Right atrium auricular region (tissue), 2 donors: ENCODE data around the gene C19orf38. TPM values are rescaled to one million over a fixed set of nuclear protein-coding genes. Genes with fewer than 3 reads are reported as not detected.
A peak's percentile ranks its signal among the peaks of the same experiment; 100 is the strongest.

Source experiments
- DNase-seq: peaks from one replicate; pipeline ENCODE4 v3.0.0-alpha.2; 2019; ENCODE audit warnings: low spot score
- H3K27ac ChIP-seq, 2 donors: fragments of 200-600 bp; sonication (generic); 1 replicate in 1 of 2; 2 replicates in 1 of 2; pipeline ENCODE4 v1.5.1; 2016 to 2019
- H3K27me3 ChIP-seq, 2 donors: fragments of 200-600 bp; sonication (generic); one replicate each; pipeline versions ENCODE4 v1.5.1 to v1.6.0; 2017 to 2019
- H3K36me3 ChIP-seq: fragments of 200-600 bp; sonication (generic); one replicate; pipeline ENCODE4 v1.5.1; 2016
- H3K4me1 ChIP-seq, 2 donors: fragments of 200-600 bp; sonication (generic); one replicate each; pipeline versions ENCODE4 v1.5.1 to v1.6.0; 2017 to 2019
- H3K4me3 ChIP-seq, 2 donors: fragments of 200-600 bp; sonication (generic); 1 replicate in 1 of 2; 2 replicates in 1 of 2; pipeline ENCODE4 v1.5.1; 2017 to 2019; ENCODE audit warnings: mild to moderate bottlenecking in 1 of 2, moderate library complexity in 1 of 2
- H3K9me3 ChIP-seq, 2 donors: fragments of 200-600 bp; sonication (generic); one replicate each; pipeline ENCODE4 v1.5.1; 2019
- CTCF ChIP-seq, 2 donors: fragments of 200-600 bp; sonication (generic); IDR thresholded peaks; one replicate each; pipeline ENCODE4 v1.5.1; 2019; ENCODE audit warnings: antibody characterized with exemption in 2 of 2
- microRNA-seq, 2 donors: library from miRNA; unstranded; fragments of <30 nt; microRNA quantifications; one replicate each; pipeline ENCODE4, GENCODE V29; 2016 to 2017; ENCODE audit warnings: borderline number of aligned reads in 2 of 2, borderline replicate concordance in 1 of 2
- total RNA-seq, 2 donors: library from RNA; depleted of rRNA; stranded (reverse); fragments of >200 nt; gene quantifications; one replicate each; pipeline ENCODE4 v1.1.0, GENCODE V29; 2016

Gene C19orf38
- total RNA-seq, 2 donors from 2014 or later, result 1.5 TPM; not detected in 1

- peaks cover 49% of the 10 kb centered on the region for H3K36me3 ChIP-seq
- no peaks in the 10 kb centered on the region for H3K27me3 ChIP-seq
- H3K4me1 ChIP-seq, result peaks cover 0 to 7% of the 10 kb centered on the region in 2 donors
- no peak overlapping the region for H3K4me3 ChIP-seq
- TF ChIP-seq CTCF (IDR thresholded peaks at IDR 0.05), result no peak
- H3K9me3 ChIP-seq, result no peaks in the 10 kb centered on the region
- H3K27ac ChIP-seq, result peak overlapping the region; percentile 27 to 43
- no peak for DNase-seq
These were observed 70.1 kb downstream of the C19orf38 start for GRCh38 chr19:10918359-10918758.

Small RNAs within 50 kb of the gene (microRNA-seq; reads per million reads assigned to microRNA genes)
- gene MIR199A1 (0.71 reads per million in 2 donors), gene MIR6793 (0 to 2.1 reads per million in 2 donors)

Other genes with a start within 250 kb of the C19orf38 start
- 10 to 100 TPM; 91.3 to 96.2 TPM for gene SLC44A2, start 222.9 kb upstream of the C19orf38 start, total RNA-seq
- 10 to 100 TPM; 59.2 to 75.1 TPM for gene ILF3, start 194.1 kb upstream of the C19orf38 start, total RNA-seq
- gene QTRT1, start 147.0 kb upstream of the C19orf38 start, total RNA-seq, result 10 to 100 TPM; 15.2 to 15.8 TPM
- 100 to 1,000 TPM; 111 to 144 TPM for gene DNM2, start 130.3 kb upstream of the C19orf38 start, total RNA-seq
- gene TMED1, start 12.2 kb upstream of the C19orf38 start, total RNA-seq, result 10 to 100 TPM; 39.3 to 50.9 TPM
- 10 to 100 TPM; 15.3 to 19.8 TPM for gene CARM1, start 23.1 kb downstream of the C19orf38 start, total RNA-seq
- 10 to 100 TPM; 23.4 to 34.3 TPM for gene YIPF2, start 80.2 kb downstream of the C19orf38 start, total RNA-seq
- 10 to 100 TPM; 16.5 to 22.0 TPM for gene TIMM29, start 80.4 kb downstream of the C19orf38 start, total RNA-seq
- gene SMARCA4, start 112.6 kb downstream of the C19orf38 start, total RNA-seq, result 10 to 100 TPM; 29.9 to 41.7 TPM
- gene LDLR, start 241.0 kb downstream of the C19orf38 start, total RNA-seq, result 10 to 100 TPM; 13.8 to 15.9 TPM